ENCODE data around the gene F7.

DNA sequence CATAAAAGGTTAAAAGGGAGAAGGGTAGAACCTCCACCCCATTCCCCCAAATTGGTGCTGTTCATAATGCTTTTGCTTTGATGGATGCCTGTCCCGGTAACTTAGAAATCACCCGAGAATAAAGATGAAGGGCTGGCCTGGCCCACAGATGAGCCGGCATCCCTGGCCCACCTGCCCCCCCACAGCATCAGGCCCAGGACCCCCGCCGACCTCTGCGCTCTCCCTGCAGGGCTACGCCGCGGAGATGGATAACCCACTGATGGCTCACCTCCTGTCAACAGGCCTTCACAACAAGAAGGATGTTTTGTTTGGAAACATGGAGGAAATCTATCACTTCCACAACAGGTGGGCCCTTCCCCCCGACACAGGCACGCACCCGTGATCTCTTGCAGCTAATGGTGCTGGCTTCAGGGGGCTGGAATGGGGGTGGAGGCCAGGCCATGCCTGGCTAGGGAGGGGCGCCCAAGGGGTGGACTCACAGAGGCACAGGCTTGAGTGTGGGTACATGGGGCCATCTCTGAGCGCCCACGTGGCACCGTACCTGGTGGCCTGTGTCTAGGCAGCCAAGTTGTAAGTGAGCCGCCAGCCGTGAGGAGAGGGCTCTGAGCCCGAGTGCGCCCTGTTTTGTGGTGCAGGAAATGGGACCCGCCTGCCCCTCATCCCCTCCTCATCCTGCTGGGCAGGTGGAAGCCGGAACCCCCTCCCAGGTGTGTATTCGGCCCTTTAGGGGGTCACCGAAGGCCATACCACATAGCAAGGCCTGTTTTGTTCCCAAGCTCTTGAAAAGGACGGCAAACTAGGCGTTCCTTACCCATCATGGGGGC lies 23.2 kb upstream of the F7 start:
- TF ChIP-seq, protein P1, sequence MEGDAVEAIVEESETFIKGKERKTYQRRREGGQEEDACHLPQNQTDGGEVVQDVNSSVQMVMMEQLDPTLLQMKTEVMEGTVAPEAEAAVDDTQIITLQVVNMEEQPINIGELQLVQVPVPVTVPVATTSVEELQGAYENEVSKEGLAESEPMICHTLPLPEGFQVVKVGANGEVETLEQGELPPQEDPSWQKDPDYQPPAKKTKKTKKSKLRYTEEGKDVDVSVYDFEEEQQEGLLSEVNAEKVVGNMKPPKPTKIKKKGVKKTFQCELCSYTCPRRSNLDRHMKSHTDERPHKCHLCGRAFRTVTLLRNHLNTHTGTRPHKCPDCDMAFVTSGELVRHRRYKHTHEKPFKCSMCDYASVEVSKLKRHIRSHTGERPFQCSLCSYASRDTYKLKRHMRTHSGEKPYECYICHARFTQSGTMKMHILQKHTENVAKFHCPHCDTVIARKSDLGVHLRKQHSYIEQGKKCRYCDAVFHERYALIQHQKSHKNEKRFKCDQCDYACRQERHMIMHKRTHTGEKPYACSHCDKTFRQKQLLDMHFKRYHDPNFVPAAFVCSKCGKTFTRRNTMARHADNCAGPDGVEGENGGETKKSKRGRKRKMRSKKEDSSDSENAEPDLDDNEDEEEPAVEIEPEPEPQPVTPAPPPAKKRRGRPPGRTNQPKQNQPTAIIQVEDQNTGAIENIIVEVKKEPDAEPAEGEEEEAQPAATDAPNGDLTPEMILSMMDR (IDR thresholded peaks at IDR 0.05; ENCODE audit: extremely low read depth in 1 of 2, insufficient read depth in 1 of 2, low read depth in 1 of 2, low read length in 2 of 2): no peak
- TF ChIP-seq POLR2A (IDR thresholded peaks at IDR 0.05; ENCODE audit: low read depth, low read length): no peak
- TF ChIP-seq EZH2 (IDR thresholded peaks at IDR 0.05; ENCODE audit: borderline replicate concordance, low read depth, low read length, severe bottlenecking): no peak
- TF ChIP-seq JUN (IDR thresholded peaks at IDR 0.05; ENCODE audit: borderline replicate concordance, insufficient read depth, insufficient read length, low read depth): no peak
- no peak for TF ChIP-seq FOS (IDR thresholded peaks at IDR 0.05; ENCODE audit: borderline replicate concordance, insufficient read depth, low read length)
- no peak for TF ChIP-seq MAX (IDR thresholded peaks at IDR 0.05; ENCODE audit: insufficient read depth, insufficient read length)
- no peak for TF ChIP-seq POLR2AphosphoS5 (IDR thresholded peaks at IDR 0.05; ENCODE audit: insufficient read depth, low read depth, low read length)
